Loucy (cell line): ENCODE data around the gene TRIP13.

ENCODE experiments used
- EZH2phosphoT487 ChIP-seq: fragments of 200-600 bp; IDR thresholded peaks from 2 replicates; pipeline ENCODE4 v1.6.1; 2018; ENCODE audit warnings: antibody characterized with exemption, mild to moderate bottlenecking, moderate library complexity, borderline replicate concordance
- TF ChIP-seq, protein P1 (sequence below): fragments of 200-600 bp; sonication (generic); conservative IDR thresholded peaks from 2 replicates; pipeline ENCODE4 v1.5.1; 2014; ENCODE audit warnings: mild to moderate bottlenecking, antibody characterized with exemption, low read length

- TF ChIP-seq, protein P1, sequence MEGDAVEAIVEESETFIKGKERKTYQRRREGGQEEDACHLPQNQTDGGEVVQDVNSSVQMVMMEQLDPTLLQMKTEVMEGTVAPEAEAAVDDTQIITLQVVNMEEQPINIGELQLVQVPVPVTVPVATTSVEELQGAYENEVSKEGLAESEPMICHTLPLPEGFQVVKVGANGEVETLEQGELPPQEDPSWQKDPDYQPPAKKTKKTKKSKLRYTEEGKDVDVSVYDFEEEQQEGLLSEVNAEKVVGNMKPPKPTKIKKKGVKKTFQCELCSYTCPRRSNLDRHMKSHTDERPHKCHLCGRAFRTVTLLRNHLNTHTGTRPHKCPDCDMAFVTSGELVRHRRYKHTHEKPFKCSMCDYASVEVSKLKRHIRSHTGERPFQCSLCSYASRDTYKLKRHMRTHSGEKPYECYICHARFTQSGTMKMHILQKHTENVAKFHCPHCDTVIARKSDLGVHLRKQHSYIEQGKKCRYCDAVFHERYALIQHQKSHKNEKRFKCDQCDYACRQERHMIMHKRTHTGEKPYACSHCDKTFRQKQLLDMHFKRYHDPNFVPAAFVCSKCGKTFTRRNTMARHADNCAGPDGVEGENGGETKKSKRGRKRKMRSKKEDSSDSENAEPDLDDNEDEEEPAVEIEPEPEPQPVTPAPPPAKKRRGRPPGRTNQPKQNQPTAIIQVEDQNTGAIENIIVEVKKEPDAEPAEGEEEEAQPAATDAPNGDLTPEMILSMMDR = no peak
- TF ChIP-seq EZH2phosphoT487 = no peak
Observed at GRCh38 chr5:963310-963672, 70.6 kb downstream of the TRIP13 start.
